ENCODE results near the gene AP1M1. TPM values are rescaled to one million over a fixed set of nuclear protein-coding genes. Genes with fewer than 3 reads are reported as not detected.

The AP1M1 gene
- total RNA-seq, 1 donor: 43.8 TPM

GRCh38 chr19:16227837-16228636 lies 30.3 kb downstream of the AP1M1 start:
- Histone ChIP-seq H3K4me1 (ENCODE audit: insufficient read depth, low read length) (no peaks in the 10 kb centered on the region), H3K9me3 (ENCODE audit: low read depth, low read length) (no peaks in the 10 kb centered on the region), H3K27me3 (ENCODE audit: insufficient read depth, low read length) (no peaks in the 10 kb centered on the region), H3K4me3 (ENCODE audit: low read length) (no peak overlapping the region)

GRCh38 chr19:16228637-16229321 lies 31.1 kb downstream of the AP1M1 start:
- Histone ChIP-seq H3K4me1 (ENCODE audit: insufficient read depth, low read length) (no peaks in the 10 kb centered on the region), H3K9me3 (ENCODE audit: low read depth, low read length) (no peaks in the 10 kb centered on the region), H3K4me3 (ENCODE audit: low read length) (no peak overlapping the region), H3K27me3 (ENCODE audit: insufficient read depth, low read length) (no peaks in the 10 kb centered on the region)

GRCh38 chr19:16229322-16229641 lies 31.6 kb downstream of the AP1M1 start:
- Histone ChIP-seq H3K4me1 (ENCODE audit: insufficient read depth, low read length) (no peaks in the 10 kb centered on the region), H3K9me3 (ENCODE audit: low read depth, low read length) (no peaks in the 10 kb centered on the region), H3K4me3 (ENCODE audit: low read length) (no peak overlapping the region), H3K27me3 (ENCODE audit: insufficient read depth, low read length) (no peaks in the 10 kb centered on the region)

DNA sequence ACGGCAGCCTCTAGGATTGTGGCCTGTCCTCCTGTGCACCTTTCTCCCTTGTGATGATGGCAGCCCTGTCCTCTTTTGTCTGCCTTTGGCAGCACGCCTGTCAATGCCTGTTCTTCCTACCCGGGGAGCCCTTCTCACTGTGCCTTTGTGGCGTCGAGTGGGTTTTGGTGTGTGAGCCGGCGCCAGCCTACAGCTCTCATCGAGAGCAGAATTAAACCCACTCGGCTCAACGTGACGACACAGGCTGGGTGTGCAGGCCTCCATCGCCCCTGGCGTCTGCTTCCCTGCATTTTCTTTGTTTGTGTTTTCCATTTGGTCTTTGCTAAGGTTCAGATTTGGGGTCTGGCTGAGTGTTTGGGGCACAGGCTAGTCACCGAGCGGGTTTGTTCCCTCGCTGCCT lies 34.4 kb downstream of the AP1M1 start:
- Histone ChIP-seq H3K27me3 (ENCODE audit: insufficient read depth, low read length) (no peaks in the 10 kb centered on the region), H3K4me1 (ENCODE audit: insufficient read depth, low read length) (peaks cover 19% of the 10 kb centered on the region), H3K4me3 (ENCODE audit: low read length) (no peak overlapping the region), H3K9me3 (ENCODE audit: low read depth, low read length) (no peaks in the 10 kb centered on the region)

DNA sequence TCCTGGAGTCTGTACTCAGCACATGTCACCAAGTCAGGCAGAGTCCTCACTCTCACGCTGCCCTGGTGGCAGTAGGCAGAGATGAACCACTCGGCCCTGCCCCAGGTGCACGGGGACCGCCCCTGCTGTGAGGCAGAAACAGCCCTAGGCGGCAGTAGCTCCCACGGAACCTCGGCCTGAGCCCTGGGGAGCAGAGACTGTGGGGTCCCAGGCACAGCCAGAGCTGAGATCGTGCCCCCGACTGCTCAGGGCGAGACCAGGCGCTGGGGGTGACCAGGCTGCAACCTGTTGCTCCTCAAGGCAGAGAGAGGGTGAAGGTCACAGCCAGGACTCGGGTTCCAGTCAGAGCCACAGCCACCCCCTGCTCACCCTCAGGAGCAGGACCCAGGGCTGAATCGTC lies 34.9 kb downstream of the AP1M1 start:
- H3K4me1 ChIP-seq (ENCODE audit: insufficient read depth, low read length): peaks cover 23% of the 10 kb centered on the region
- no peak overlapping the region for H3K4me3 ChIP-seq (ENCODE audit: low read length)
- no peaks in the 10 kb centered on the region for H3K9me3 ChIP-seq (ENCODE audit: low read depth, low read length)
- H3K27me3 ChIP-seq (ENCODE audit: insufficient read depth, low read length): no peaks in the 10 kb centered on the region

- H3K4me3 ChIP-seq (ENCODE audit: low read length): no peak overlapping the region
- H3K27me3 ChIP-seq (ENCODE audit: insufficient read depth, low read length): no peaks in the 10 kb centered on the region
- peaks cover 30% of the 10 kb centered on the region for H3K4me1 ChIP-seq (ENCODE audit: insufficient read depth, low read length)
- H3K9me3 ChIP-seq (ENCODE audit: low read depth, low read length): no peaks in the 10 kb centered on the region
Measured at GRCh38 chr19:16233081-16233776, 35.5 kb downstream of the AP1M1 start.

DNA sequence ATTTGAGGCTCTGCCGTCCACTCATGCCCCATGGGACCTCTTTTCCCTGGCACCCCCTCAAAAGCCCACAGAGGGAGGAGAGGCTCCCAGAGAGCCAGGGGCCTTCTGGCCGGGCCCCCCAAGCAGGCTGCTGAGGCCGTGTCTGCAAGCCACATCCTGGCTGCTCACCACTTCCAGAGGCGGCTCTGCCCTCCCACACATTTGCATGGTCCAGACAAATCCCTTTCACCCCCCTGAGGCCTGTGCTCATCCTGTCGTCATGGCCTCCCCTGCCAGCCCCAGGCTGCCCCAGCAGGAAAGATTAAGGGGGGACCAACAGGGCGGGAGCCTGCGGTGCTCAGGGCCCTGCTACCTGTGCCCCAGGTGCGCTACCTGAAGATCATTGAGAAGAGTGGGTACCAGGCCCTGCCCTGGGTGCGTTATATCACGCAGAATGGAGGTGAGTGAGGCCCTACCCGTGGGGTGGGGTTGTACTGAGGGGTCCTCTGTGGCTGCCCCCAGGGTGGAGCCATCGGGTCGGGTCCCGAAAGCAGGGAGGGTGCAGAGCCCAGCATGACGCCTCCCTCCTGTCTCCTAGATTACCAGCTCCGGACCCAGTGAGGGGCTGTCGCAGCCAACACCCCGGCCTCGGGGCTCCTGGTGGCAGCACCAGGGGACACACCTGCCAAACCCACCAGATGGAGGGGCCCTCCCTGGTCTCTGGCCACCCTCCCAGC lies 36.3 kb downstream of the AP1M1 start:
- Histone ChIP-seq H3K9me3 (ENCODE audit: low read depth, low read length) (no peaks in the 10 kb centered on the region), H3K4me3 (ENCODE audit: low read length) (no peak overlapping the region), H3K27me3 (ENCODE audit: insufficient read depth, low read length) (no peaks in the 10 kb centered on the region), H3K4me1 (ENCODE audit: insufficient read depth, low read length) (peaks cover 37% of the 10 kb centered on the region)

GRCh38 chr19:16234552-16235445 lies 37.1 kb downstream of the AP1M1 start:
- Histone ChIP-seq H3K27me3 (ENCODE audit: insufficient read depth, low read length) (no peaks in the 10 kb centered on the region), H3K9me3 (ENCODE audit: low read depth, low read length) (no peaks in the 10 kb centered on the region), H3K4me1 (ENCODE audit: insufficient read depth, low read length) (peaks cover 45% of the 10 kb centered on the region), H3K4me3 (ENCODE audit: low read length) (no peak overlapping the region)

GRCh38 chr19:16235811-16236652 lies 38.3 kb downstream of the AP1M1 start:
- no peaks in the 10 kb centered on the region for H3K9me3 ChIP-seq (ENCODE audit: low read depth, low read length)
- H3K4me3 ChIP-seq (ENCODE audit: low read length): no peak overlapping the region
- peaks cover 45% of the 10 kb centered on the region for H3K4me1 ChIP-seq (ENCODE audit: insufficient read depth, low read length)
- no peaks in the 10 kb centered on the region for H3K27me3 ChIP-seq (ENCODE audit: insufficient read depth, low read length)

GRCh38 chr19:16244091-16244490 lies 46.4 kb downstream of the AP1M1 start:
- H3K4me3 ChIP-seq (ENCODE audit: low read length): no peak overlapping the region
- H3K4me1 ChIP-seq (ENCODE audit: insufficient read depth, low read length): peaks cover 23% of the 10 kb centered on the region
- no peaks in the 10 kb centered on the region for H3K9me3 ChIP-seq (ENCODE audit: low read depth, low read length)
- H3K27me3 ChIP-seq (ENCODE audit: insufficient read depth, low read length): no peaks in the 10 kb centered on the region

DNA sequence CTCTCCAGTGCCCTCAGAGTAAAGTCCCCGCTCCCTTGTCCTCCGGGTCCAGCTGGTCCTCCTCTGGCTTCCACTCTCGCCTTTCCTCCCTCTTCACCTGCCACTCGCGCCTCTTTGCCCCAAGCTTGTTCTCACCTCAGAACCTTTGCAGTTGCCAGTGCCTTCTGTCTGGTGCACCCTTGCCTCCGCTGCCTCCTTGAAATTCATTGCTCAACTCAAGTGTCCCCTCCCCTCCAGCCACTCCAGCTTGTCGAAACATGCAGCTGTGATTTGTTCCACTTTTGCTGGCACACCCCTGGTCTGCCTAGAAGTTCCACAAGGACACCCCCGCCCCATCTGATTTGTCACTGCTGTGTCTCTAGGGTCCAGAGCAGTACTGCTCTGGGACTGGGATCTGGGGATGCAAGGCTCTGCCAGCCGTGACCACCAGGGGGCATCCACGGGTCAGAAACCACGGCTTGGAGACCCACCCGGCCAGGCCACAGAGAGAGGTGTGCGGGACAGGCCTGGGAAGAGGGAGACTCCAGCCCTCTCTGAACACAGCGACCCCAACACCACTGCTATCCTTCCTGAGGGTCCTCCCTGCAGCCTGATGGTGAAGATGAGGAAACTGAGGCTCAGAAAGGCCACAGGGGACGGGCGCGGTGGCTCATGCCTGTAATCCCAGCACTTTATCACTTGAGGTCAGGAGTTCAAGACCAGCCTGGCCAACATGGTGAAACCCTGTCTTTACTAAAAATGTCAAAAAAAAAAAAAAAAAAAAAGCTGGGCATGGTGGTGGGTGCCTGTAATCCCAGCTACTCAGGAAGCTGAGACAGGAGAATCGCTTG lies 49.9 kb downstream of the AP1M1 start:
- Histone ChIP-seq H3K4me1 (ENCODE audit: insufficient read depth, low read length) (peaks cover 29% of the 10 kb centered on the region), H3K4me3 (ENCODE audit: low read length) (no peak overlapping the region), H3K27me3 (ENCODE audit: insufficient read depth, low read length) (no peaks in the 10 kb centered on the region)

DNA sequence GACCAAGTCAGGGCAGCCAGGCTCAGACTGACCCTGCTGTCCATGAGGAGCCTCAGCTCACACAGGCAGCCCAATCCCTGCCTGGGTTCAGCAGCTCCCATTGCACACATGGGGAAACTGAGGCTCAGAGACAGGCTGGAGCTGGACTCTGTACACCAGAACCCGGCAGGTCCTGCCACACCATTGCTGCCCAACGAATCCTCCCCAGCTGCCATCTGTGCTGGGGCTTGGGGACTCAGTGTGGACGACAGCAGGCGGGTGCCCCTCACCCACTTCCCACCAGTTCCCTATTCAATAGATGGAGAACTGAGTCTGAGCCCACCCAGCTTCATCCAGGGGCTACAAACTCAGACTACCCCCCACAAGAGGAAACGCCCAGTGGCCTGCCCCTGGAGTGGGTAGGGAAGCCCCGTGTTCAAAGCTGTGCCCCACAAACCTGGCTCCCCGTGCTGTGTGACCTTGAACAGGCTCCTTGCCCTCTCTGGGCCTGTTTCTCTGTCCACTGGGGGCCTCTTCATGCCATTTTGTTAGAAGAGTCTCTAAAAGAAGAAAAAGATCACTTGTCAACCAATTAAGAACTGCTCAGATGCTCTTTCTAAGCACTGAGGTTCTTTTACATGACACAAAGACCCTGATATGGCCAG lies 50.8 kb downstream of the AP1M1 start:
- Histone ChIP-seq H3K27me3 (ENCODE audit: insufficient read depth, low read length) (no peaks in the 10 kb centered on the region), H3K4me1 (ENCODE audit: insufficient read depth, low read length) (peaks cover 38% of the 10 kb centered on the region), H3K9me3 (ENCODE audit: low read depth, low read length) (no peaks in the 10 kb centered on the region), H3K4me3 (ENCODE audit: low read length) (no peak overlapping the region)

More for the DNA sequence above, 49.9 kb downstream of the AP1M1 start:
- no peaks in the 10 kb centered on the region for H3K9me3 ChIP-seq (ENCODE audit: low read depth, low read length)
